HG03066 (cell line): Measurements from ENCODE around the gene RET.
A peak's percentile ranks its signal among the peaks of the same experiment; 100 is the strongest.

ENCODE experiments used
- ATAC-seq: cut with Tn5 transposase; IDR thresholded peaks from one replicate; pipeline ENCODE4 v1.9.1; 2021; ENCODE audit warnings: low read depth; ENCODE audit not compliant: unreplicated experiment

Gene RET

DNA sequence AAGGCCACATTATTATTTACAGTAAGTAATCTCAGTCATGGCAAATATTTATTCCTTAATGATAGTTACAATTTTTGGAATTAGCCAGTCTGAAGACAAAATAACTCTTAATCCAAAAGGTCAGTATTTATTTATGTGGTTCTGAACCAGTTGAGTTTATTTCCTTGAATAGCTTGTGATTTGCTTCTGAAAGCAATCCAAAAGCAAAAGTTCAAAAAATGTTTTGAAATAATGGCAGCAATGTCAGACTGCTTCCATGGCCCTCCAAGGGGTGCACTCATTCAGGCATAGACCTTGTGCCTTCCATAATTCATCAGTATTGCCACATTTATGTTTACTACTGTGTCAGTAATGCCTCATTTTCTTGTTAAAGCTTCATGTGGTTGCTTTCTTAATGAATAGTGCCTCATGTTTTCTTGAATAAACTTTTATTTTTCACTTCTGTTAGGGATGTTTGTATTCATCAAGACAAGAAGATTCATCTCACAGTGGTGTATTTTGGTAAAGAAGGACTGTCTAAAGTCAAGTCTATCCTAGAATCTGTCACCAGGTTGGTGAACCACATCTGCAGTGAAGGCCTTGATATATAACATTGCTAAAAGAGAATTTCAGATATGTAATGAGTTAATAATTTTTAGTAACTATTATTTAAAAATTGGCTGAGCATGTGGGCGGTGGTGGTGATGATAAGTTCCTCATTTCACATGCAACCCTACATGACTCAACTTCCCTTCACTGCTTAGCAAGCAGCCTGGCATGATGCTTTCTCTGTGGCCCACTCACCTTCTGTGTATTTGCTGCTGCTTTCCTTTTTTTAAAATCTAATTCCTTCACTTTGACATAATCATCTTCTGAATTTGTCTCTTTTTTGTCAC lies 83.4 kb downstream of the RET start:
- ATAC-seq = peak; percentile 50

DNA sequence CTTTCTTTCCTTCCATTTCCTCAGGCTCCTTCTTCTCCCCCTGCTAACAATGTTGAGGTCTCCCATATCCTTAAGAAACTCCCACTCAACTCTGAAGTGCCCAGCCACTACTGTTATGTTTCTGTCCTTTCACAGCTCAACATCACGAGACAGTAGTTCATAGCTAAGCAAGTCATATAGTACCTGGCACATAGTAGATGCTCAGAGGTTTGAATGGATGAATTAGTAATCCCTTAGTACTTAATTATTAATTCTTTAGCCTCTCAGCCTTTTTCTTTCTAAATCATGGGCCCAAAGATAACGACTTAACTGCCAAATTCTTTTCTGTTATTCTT lies 84.0 kb downstream of the RET start:
- peak; percentile 59 for ATAC-seq

DNA sequence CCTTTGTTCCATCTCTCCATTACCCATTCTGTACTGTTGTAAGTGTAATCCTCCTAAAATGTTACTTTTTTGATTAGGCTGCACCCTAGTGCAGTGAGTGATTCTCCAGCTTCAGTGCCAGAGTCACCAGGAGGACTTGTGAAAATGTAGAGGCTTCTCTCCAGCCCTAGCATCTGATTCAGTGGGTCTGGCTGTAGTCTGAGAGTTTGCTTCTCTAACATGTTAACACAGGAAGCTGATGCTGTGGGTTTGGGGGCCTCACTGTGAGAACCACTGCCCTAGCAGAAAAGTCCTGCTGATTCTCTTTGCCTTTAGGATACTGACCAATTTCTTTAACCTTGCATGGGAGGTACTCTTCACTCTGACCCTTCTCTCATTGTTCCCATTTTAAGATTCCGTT lies 85.7 kb downstream of the RET start:
- ATAC-seq = no peak

DNA sequence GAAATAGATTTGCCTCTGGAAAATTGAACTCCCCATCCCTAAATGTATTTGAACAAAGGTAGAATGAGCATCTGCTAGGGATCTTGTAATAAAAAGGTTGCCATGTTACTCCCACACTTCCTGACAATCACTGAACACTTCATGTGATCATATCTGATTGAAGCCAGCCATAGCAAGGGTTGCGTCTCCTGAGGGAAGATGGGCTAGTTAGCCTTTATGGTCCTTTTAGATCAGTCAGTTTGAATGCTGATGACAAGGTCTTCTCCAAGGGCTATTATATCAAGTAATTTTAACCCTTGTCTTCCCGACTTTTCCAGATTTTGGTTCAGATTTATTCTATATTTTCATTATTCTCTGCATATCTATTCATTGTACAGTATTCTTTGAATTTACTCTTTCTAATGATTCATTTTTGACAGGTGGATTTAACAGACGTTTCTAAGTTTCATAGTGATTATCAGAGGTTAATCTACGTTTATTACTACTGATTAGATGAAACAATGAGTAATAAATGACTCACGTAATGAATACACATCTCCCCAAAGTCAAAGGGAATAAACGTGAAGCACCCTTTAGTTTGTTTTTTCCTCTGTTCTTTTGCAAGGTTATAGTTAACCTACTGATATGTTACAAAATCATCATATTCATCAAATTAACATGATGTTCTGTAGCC lies 89.5 kb downstream of the RET start:
- ATAC-seq = no peak

DNA sequence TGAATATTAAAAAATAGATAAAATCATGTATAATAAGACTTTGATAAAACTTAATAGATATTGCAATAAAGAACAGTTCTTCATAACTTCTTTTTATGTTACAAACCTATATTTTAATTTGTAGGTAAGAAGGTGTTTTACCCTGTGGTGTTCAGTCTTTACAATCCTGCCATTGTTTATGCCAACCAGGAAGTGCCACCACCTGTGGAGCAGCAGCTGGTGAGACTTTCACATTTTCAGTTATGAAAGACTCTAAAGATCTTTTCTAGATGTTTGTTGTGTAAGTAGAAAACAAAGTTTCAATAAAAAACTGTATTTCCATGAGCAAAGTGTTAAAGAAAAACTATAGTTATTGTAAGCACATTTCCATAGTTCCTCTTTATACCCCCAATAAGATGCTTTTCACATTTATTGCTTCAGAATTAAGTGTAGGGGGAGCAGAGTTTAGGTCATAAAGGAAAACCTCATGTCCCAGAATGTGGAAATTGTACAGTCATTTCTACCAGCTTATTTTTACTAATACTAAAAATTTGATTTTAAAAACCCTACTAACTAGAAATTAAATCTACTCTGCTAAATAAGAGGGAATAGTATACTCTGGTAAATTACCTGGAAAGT lies 90.1 kb downstream of the RET start:
- no peak for ATAC-seq

DNA sequence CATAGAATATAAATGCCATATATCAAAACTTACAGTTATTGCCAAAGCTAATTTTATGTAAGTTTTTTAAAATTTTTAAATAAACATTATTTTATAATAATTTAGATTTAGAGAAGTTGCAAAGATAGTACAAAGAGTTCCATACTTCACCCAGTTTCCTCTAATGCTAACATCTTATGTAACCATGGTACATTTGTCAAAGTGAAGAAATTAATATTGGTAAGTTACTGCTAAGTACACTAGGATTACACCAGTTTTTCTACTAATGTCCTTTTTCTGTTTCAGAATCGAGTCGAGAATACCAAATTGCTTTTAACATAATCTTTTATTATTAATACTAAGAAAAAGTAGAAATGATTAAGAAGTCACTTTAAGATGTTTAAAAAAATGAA lies 90.6 kb downstream of the RET start:
- ATAC-seq = no peak

DNA sequence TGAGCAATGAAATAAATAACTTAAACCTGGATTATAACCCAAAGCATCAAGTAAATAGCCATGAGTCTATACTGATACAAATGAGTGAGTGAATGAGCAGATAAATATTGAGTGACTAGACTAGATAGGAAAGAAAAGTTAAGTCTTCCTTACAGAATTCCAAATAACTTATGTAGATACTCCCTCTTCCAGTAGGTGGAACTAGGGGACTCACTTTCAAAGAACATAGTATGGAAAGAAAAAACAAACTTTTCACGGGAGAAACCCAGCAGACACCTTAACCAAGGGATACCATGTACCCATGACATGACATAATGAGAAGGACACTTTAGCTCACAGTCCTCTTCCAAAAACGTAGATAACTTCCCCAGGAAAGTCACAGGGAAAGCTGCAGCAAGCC lies 93.6 kb downstream of the RET start:
- ATAC-seq = no peak

DNA sequence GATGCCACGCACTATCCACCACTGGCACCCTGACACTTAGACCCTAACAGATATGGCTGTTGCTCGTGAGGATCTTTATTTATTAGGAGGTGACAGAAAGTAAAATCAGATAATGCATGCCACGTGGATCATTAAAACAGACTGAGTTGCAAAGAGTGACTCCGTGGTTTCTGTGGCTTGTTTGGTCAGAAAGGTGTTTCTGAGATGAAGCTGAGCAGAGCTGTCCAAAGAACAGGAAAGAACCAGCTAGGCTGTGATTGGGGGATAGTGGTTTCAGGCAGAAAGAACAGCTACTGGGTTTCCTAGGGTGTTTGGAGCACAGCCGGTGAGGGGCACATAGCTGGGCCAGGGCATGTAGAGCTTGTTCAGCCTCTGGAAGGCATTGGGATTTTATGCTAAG lies 95.8 kb downstream of the RET start:
- ATAC-seq = no peak

DNA sequence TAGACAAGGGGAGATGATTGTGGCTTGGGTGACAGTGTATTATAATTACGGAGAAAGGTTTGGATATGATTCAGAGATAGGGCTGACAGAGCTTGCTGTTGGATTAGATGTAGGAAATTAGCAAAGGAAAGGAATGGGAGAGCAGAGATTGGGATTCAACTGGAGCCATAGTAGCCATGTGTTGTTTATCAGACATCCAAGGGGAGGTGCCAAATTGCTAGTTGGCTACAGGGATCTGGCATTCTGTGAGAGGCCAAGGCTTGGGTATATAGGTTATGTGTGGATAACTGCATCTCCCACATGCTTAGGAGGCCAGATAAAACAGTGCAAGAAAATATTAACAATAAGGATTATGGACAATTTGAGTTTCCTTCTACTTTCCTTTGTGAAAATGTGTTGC lies 96.3 kb downstream of the RET start:
- no peak for ATAC-seq

DNA sequence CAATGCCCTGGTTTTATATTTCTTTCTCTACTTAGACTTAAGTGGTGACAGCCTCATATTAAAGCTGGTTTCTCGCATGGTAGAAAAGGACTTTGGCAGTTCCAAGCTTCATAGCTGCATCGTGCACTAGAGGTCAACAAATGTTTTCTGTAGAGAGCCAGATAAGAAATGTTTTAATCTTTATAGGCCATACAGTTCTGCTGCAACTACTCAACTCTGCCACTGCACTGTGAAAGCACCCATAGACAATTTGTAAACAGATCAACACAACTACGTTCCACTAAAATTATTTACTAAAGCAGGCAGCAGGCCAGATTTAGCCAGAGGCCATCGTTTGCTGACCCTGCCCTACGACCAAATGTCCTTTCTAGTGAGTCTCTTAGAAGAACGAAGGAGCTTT lies 98.1 kb downstream of the RET start:
- ATAC-seq = no peak

DNA sequence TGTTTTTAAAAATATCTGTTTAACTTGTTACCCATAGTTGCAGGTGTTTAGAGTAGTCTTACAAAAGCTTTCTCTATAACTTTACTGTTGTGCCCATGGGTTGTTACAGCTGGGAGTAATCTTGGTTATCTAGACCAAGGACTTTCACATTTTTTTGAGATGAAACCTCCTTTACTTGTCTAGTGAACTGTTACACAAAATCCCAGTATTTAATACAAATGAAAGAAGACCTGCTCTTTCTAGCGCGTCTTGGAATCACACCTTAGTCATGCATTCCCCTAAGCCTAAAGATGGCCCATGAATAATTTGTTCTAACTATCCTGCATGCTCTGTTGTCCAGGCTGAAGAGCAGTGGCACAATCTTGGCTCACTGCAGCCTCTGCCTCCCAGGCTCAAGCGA lies 99.4 kb downstream of the RET start:
- ATAC-seq = no peak

DNA sequence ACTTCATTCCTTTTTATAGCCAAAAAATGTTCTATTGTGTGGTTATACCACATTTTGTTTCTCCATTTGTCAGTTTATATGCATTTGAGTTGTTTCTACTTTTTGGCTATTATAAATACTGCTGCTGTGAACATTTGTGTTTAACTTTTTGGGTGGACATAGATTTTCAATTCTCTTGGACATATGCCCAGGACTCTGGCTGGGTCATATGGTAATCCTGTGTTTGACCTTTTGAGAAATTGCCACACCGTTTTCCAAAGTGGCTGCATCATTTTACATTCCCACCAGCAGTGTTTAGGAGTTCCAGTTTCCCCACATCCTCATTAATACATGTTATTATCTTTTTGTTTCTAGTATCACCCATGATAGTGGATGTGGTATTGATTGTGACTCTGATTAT lies 100.7 kb downstream of the RET start:
- ATAC-seq = no peak
